Upper lobe of left lung (tissue), 6 donors: ENCODE data around the gene NMU. TPM values are rescaled to one million over a fixed set of nuclear protein-coding genes. Genes with fewer than 3 reads are reported as not detected.
"Not testable (repeated sequence)": the region's sequence is repeated elsewhere in the genome, so short reads cannot be mapped to it uniquely, and the experiment has no call there.

Experiments
- ATAC-seq, 2 donors: fragments of 200-7000 bp; cut with Tn5 transposase; one replicate each; pipeline ENCODE4 v1.9.1; 2022; ENCODE audit warnings: mild to moderate bottlenecking in 2 of 2, moderate library complexity in 2 of 2; ENCODE audit not compliant: low FRiP score in 2 of 2
- DNase-seq, 2 donors: peaks; one replicate each; pipeline ENCODE4 v3.0.0-alpha.2; 2019 to 2020
- H3K27ac ChIP-seq, 4 donors: fragments of 200-600 bp; sonication (generic); one replicate each; pipeline ENCODE4 v1.5.1; 2016 to 2019
- H3K27me3 ChIP-seq, 4 donors: fragments of 200-600 bp; sonication (generic); one replicate each; pipeline ENCODE4 v1.5.1; 2017 to 2019
- H3K36me3 ChIP-seq, 4 donors: fragments of 200-600 bp; sonication (generic); one replicate each; pipeline ENCODE4 v1.5.1; 2016 to 2019
- H3K4me1 ChIP-seq, 4 donors: fragments of 200-600 bp; sonication (generic); one replicate each; pipeline ENCODE4 v1.5.1; 2018 to 2019
- H3K4me3 ChIP-seq, 4 donors: fragments of 200-600 bp; sonication (generic); one replicate each; pipeline ENCODE4 v1.5.1; 2017 to 2019; ENCODE audit warnings: mild to moderate bottlenecking in 2 of 4, moderate library complexity in 1 of 4
- H3K9me3 ChIP-seq, 4 donors: fragments of 200-600 bp; sonication (generic); one replicate each; pipeline ENCODE4 v1.5.1; 2018 to 2019
- CTCF ChIP-seq, 6 experiments: fragments of 450-650 bp in 4 of 6; fragments of 200-600 bp in 2 of 6; sonication (generic) in 2 of 6; IDR thresholded peaks; one replicate each; pipeline ENCODE4 v1.5.1; 2016 to 2019; ENCODE audit warnings: antibody characterized with exemption in 6 of 6
- EP300 ChIP-seq, 4 donors: sonication (generic); formaldehyde crosslinking; IDR thresholded peaks; one replicate each; pipeline ENCODE4 v1.5.1; 2017; ENCODE audit warnings: antibody characterized with exemption in 4 of 4, control low read depth in 2 of 4
- POLR2A ChIP-seq, 4 donors: fragments of 450-650 bp; IDR thresholded peaks; one replicate each; pipeline ENCODE4 v1.5.1; 2016 to 2017; ENCODE audit warnings: antibody characterized with exemption in 4 of 4, mild to moderate bottlenecking in 2 of 4
- POLR2AphosphoS5 ChIP-seq, 2 donors: sonication (generic); formaldehyde crosslinking; IDR thresholded peaks; one replicate each; pipeline ENCODE4 v1.5.1; 2017; ENCODE audit warnings: antibody characterized with exemption in 2 of 2
- WGBS, 2 donors: methylation state at CpG; one replicate each; pipeline ENCODE4 v1.1.5; 2017 to 2018; 5-methylcytosine and 5-hydroxymethylcytosine counted together
- total RNA-seq, 6 donors: library from RNA; depleted of rRNA in 4 of 6; stranded (reverse); fragments of >200 nt in 4 of 6; gene quantifications; one replicate each; pipeline versions ENCODE4 v1.1.0 to v1.2.1, GENCODE V29; 2016 to 2021
- donor health status: DM: no; HTN: no; CAD: no; lungs with moderate emphysema.
- donor health status: DM: no; HTN: yes; CAD: no; lungs with severe emphysema.

Gene NMU
- total RNA-seq, 6 donors from 2014 or later, result 1.6 to 3.2 (median 2.3) TPM; not detected in 3

DNA sequence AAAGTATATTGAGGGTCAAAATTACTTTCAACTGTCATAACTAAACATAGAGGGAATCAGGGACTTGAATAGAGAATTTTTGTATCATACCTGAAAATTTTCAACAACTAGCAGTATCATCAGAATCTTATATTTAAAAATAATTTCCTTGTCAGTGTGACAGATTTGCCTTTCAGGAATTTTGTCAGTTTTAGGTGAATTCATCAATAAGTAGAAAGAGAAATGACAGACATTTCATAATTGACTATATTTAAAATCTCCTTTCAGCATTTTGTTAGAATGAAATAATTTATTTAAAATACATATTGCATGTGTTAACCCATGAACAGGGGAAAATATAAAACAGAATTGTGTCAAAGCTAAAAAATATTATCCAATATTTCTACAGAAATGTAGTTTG is 35.5 kb downstream of the NMU start:
- no peak for ATAC-seq
- H3K27ac ChIP-seq, result no peak overlapping the region
- no peaks in the 10 kb centered on the region for H3K27me3 ChIP-seq
- no peaks in the 10 kb centered on the region for H3K9me3 ChIP-seq
- no peak for TF ChIP-seq EP300 (IDR thresholded peaks at IDR 0.05)
- no peak for TF ChIP-seq POLR2A (IDR thresholded peaks at IDR 0.05)
- no peak for TF ChIP-seq CTCF (IDR thresholded peaks at IDR 0.05)
- DNase-seq, result no peak
- H3K4me3 ChIP-seq, result no peak overlapping the region
- H3K36me3 ChIP-seq, result no peaks in the 10 kb centered on the region
- no peaks in the 10 kb centered on the region for H3K4me1 ChIP-seq

- TF ChIP-seq POLR2A (IDR thresholded peaks at IDR 0.05), result no peak
- TF ChIP-seq CTCF (IDR thresholded peaks at IDR 0.05), result no peak
- TF ChIP-seq POLR2AphosphoS5 (IDR thresholded peaks at IDR 0.05), result no peak
- TF ChIP-seq EP300 (IDR thresholded peaks at IDR 0.05), result no peak
- no peak overlapping the region for H3K27ac ChIP-seq
- no peaks in the 10 kb centered on the region for H3K9me3 ChIP-seq
- ATAC-seq (no peak), DNase-seq (no peak)
- H3K36me3 ChIP-seq, result no peaks in the 10 kb centered on the region
- H3K27me3 ChIP-seq, result no peaks in the 10 kb centered on the region
- H3K4me1 ChIP-seq, result no peaks in the 10 kb centered on the region
- WGBS, 2 donors, result 91 to 92% methylated on average over 2 of the region's 2 CpGs
- no peak overlapping the region for H3K4me3 ChIP-seq
These were observed 37.5 kb downstream of the NMU start for GRCh38 chr4:55598641-55599040.

DNA sequence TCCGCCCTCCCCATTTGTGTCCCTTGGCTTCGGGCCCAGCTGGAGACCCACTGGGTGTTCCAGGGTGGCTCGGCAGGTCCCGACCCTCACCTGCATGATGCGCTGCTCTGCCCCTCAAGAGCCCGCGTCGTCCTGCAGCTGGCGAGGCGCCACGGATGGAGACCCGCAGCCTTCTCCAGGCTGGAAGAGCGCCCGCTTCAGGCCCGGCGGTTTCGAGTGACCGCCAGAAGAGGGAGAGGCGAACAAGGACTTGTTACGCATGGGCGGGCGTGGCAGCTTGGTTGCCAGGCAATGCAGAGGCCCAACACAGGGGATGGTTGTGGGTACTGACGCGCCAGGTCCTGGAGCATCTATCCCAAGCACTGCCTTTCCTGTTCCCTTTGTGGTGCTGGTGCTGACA is 44.1 kb downstream of the NMU start, which contains the start of gene PDCL2:
Gene PDCL2, minus strand, starts transcription at position 232 of the 400 bp plus-strand sequence. Its CDS starts 136 bp downstream, at position 96.
- 92 to 95% methylated on average over 8 to 24 of the region's 24 CpGs for WGBS, 2 donors

GRCh38 chr4:55588160-55588559 is 47.9 kb downstream of the NMU start:
- Histone ChIP-seq H3K9me3 (peaks cover 0 to 5% (median 2%) of the 10 kb centered on the region in 4 donors), H3K4me3 (no peak overlapping the region), H3K27ac (no peak overlapping the region), H3K36me3 (no peaks in the 10 kb centered on the region), H3K4me1 (no peaks in the 10 kb centered on the region), H3K27me3 (no peaks in the 10 kb centered on the region)
- TF ChIP-seq CTCF (IDR thresholded peaks at IDR 0.05) (no peak), EP300 (IDR thresholded peaks at IDR 0.05) (no peak), POLR2AphosphoS5 (IDR thresholded peaks at IDR 0.05) (no peak), POLR2A (IDR thresholded peaks at IDR 0.05) (no peak)
- WGBS, 2 donors, result 50 to 72% methylated on average over 2 of the region's 2 CpGs
- no peak for DNase-seq
- no peak for ATAC-seq

More for the DNA sequence above, 44.1 kb downstream of the NMU start, which contains the start of gene PDCL2:
- no peak within 1 kb of the TSS for H3K27ac ChIP-seq
- no peaks in the 10 kb centered on the region for H3K36me3 ChIP-seq
- peaks cover 0 to 5% (median 2%) of the 10 kb centered on the region in 4 donors for H3K9me3 ChIP-seq
- no peak for TF ChIP-seq EP300 (IDR thresholded peaks at IDR 0.05)
- no peak for TF ChIP-seq CTCF (IDR thresholded peaks at IDR 0.05)
- no peaks in the 10 kb centered on the region for H3K27me3 ChIP-seq
- H3K4me3 ChIP-seq, result no peak within 1 kb of the TSS
- DNase-seq (peak in 1 of 2 donors; percentile 76), ATAC-seq (no peak)
- no peaks in the 10 kb centered on the region for H3K4me1 ChIP-seq

- not testable (repeated sequence) for DNase-seq, ATAC-seq, H3K4me3 ChIP-seq, H3K4me1 ChIP-seq, H3K27me3 ChIP-seq, H3K9me3 ChIP-seq, H3K36me3 ChIP-seq, H3K27ac ChIP-seq
- 83 to 100% methylated on average over 1 to 2 of the region's 2 CpGs for WGBS, 2 donors
These were observed 53.3 kb downstream of the NMU start for GRCh38 chr4:55582773-55583172.
